ENCODE measurements around the gene CCSER1. TPM values are rescaled to one million over a fixed set of nuclear protein-coding genes. Genes with fewer than 3 reads are reported as not detected.

CCSER1 gene
- total RNA-seq, 1 donor from 2014 or later = 1.4 TPM

GRCh38 chr4:90121676-90122354 is 5.4 kb upstream of the CCSER1 start:
- no peaks in the 10 kb centered on the region for H3K36me3 ChIP-seq (ENCODE audit: control insufficient read depth, insufficient read depth, low read length)
- no peak overlapping the region for H3K4me3 ChIP-seq (ENCODE audit: low read depth, low read length)
- H3K27me3 ChIP-seq (ENCODE audit: control insufficient read depth, insufficient read depth, low read length) = no peaks in the 10 kb centered on the region
- no peak for TF ChIP-seq CTCF (IDR thresholded peaks at IDR 0.05; ENCODE audit: insufficient read depth, low read length, poor library complexity, severe bottlenecking)
- DNase-seq (ENCODE audit: low read depth) = no peak

- Histone ChIP-seq H3K4me3 (ENCODE audit: low read depth, low read length) (no peak overlapping the region), H3K36me3 (ENCODE audit: control insufficient read depth, insufficient read depth, low read length) (no peaks in the 10 kb centered on the region), H3K27me3 (ENCODE audit: control insufficient read depth, insufficient read depth, low read length) (no peaks in the 10 kb centered on the region)
- peak; percentile 29 for DNase-seq (ENCODE audit: low read depth)
- TF ChIP-seq CTCF (IDR thresholded peaks at IDR 0.05; ENCODE audit: insufficient read depth, low read length, poor library complexity, severe bottlenecking) = no peak
Observed at GRCh38 chr4:90122355-90122748, 4.8 kb upstream of the CCSER1 start.

DNA sequence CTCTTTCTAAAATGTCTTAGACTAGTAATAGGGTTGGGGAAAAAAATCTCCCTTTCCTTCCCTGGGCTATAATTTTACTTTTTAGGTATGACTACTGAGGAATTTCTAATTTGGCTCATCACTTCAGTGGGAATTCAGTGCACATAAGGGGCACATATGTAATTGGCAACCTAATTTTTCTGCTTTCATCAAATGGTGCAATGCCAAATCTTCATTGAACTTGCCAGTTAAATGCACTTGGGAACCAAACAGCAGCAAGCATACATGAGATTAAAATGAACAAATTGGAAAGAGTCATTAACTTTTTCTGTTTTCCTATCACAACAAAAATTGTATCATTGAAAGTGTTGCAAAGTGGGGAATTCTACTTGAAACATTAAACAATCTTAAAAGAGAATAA is 2.9 kb upstream of the CCSER1 start:
- Histone ChIP-seq H3K36me3 (ENCODE audit: control insufficient read depth, insufficient read depth, low read length) (no peaks in the 10 kb centered on the region), H3K4me3 (ENCODE audit: low read depth, low read length) (no peak overlapping the region), H3K27me3 (ENCODE audit: control insufficient read depth, insufficient read depth, low read length) (no peaks in the 10 kb centered on the region)
- no peak for TF ChIP-seq CTCF (IDR thresholded peaks at IDR 0.05; ENCODE audit: insufficient read depth, low read length, poor library complexity, severe bottlenecking)
- DNase-seq (ENCODE audit: low read depth) = no peak

GRCh38 chr4:90126805-90127204 is 389 bp upstream of the CCSER1 start:
- DNase-seq (ENCODE audit: low read depth) = no peak
- no peaks in the 10 kb centered on the region for H3K27me3 ChIP-seq (ENCODE audit: control insufficient read depth, insufficient read depth, low read length)
- no peak for TF ChIP-seq CTCF (IDR thresholded peaks at IDR 0.05; ENCODE audit: insufficient read depth, low read length, poor library complexity, severe bottlenecking)
- no peaks in the 10 kb centered on the region for H3K36me3 ChIP-seq (ENCODE audit: control insufficient read depth, insufficient read depth, low read length)
- H3K4me3 ChIP-seq (ENCODE audit: low read depth, low read length) = peak overlapping the region; percentile 66

DNA sequence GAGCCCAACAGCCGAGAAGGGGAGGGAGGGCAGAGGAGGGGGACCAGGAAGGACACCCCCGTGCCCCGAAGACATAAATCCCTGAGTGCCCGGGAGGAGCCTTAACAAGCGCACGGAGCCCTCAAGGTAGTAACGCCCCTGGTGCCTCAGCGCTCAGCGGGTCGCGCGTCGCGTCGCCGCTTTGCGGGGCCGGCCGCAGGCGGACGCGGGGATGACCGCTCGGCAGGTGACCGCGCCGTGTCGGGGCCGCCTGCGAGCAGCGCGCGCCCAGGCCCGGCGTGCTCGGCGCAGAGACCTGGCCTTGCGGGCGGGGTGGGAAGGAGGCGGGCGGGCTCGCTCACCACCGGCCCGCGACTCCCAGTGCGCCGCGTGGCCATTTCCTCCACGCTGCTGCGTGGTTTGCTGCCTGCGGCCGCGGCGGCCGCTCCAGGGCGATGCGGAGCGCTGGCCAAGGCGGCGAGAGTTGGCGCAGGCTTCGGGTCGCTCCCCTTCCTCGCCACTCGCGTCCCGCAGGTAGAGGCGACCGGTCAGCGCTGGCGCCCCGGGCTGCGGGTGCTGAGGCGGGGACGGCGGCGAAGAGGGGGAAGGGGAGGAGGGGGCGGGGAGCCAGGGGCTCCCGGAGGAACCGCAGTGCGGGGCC is 632 bp downstream of the CCSER1 start:
- no peaks in the 10 kb centered on the region for H3K27me3 ChIP-seq (ENCODE audit: control insufficient read depth, insufficient read depth, low read length)
- DNase-seq (ENCODE audit: low read depth) = no peak
- H3K36me3 ChIP-seq (ENCODE audit: control insufficient read depth, insufficient read depth, low read length) = no peaks in the 10 kb centered on the region
- H3K4me3 ChIP-seq (ENCODE audit: low read depth, low read length) = peak overlapping the region; percentile 66
- no peak for TF ChIP-seq CTCF (IDR thresholded peaks at IDR 0.05; ENCODE audit: insufficient read depth, low read length, poor library complexity, severe bottlenecking)

Measured in kidney epithelial cell (primary cell).